Fibroblast of mammary gland (primary cell): Measurements from ENCODE around the gene TPSD1.
"Not testable (repeated sequence)": the region's sequence is repeated elsewhere in the genome, so short reads cannot be mapped to it uniquely, and the experiment has no call there.

ENCODE experiments used
- DNase-seq: peaks from one replicate; pipeline ENCODE4 v3.0.0-alpha.2; 2010; ENCODE audit warnings: low read depth
- H3K4me3 ChIP-seq: 2 replicates; pipeline ENCODE4 v1.5.1; 2011; ENCODE audit warnings: low read depth, mild to moderate bottlenecking, low read length, moderate library complexity; ENCODE audit not compliant: control insufficient read depth
- CTCF ChIP-seq: conservative IDR thresholded peaks from 2 replicates; pipeline ENCODE4 v1.5.1; 2011; ENCODE audit warnings: low read depth, low read length, inconsistent platforms; ENCODE audit not compliant: control insufficient read depth, insufficient read depth

Gene TPSD1

GRCh38 chr16:1288813-1289476 is 33.1 kb downstream of the TPSD1 start:
- no peak for DNase-seq
- TF ChIP-seq CTCF: no peak
- no peak overlapping the region for H3K4me3 ChIP-seq

GRCh38 chr16:1289477-1289866 is 33.6 kb downstream of the TPSD1 start:
- DNase-seq: no peak
- no peak overlapping the region for H3K4me3 ChIP-seq
- no peak for TF ChIP-seq CTCF

- no peak for DNase-seq
- TF ChIP-seq CTCF: no peak
- H3K4me3 ChIP-seq: no peak overlapping the region
Observed at GRCh38 chr16:1290063-1290501, 34.2 kb downstream of the TPSD1 start.

- no peak for DNase-seq
- H3K4me3 ChIP-seq: no peak overlapping the region
- no peak for TF ChIP-seq CTCF
Observed at GRCh38 chr16:1290860-1291575, 35.1 kb downstream of the TPSD1 start.

- DNase-seq: no peak
- H3K4me3 ChIP-seq: no peak overlapping the region
- no peak for TF ChIP-seq CTCF
Observed at GRCh38 chr16:1291576-1291974, 35.7 kb downstream of the TPSD1 start.

GRCh38 chr16:1292208-1292607 is 36.3 kb downstream of the TPSD1 start:
- DNase-seq, H3K4me3 ChIP-seq: not testable (repeated sequence)

GRCh38 chr16:1292808-1293207 is 36.9 kb downstream of the TPSD1 start:
- H3K4me3 ChIP-seq, DNase-seq: not testable (repeated sequence)
